Kidney (tissue), 14 donors: Measurements from ENCODE around the gene TXLNB. TPM values are rescaled to one million over a fixed set of nuclear protein-coding genes. Genes with fewer than 3 reads are reported as not detected.

ENCODE experiments used
- DNase-seq, 5 donors: peaks; one replicate each; pipeline ENCODE4 v3.0.0-alpha.2; 2013 to 2020
- FAIRE-seq: peaks from 2 replicates; lab custom pipeline; 2012; peaks lifted over from hg19 to GRCh38; lab: Jason Lieb, UNC
- H3K27ac ChIP-seq, 2 donors: one replicate each; pipeline ENCODE4 v1.7.0; 2013; ENCODE audit warnings: low read depth in 2 of 2, low read length in 2 of 2, inconsistent platforms in 1 of 2
- H3K27me3 ChIP-seq: one replicate; pipeline ENCODE4 v1.7.1; 2013; ENCODE audit warnings: low read length, inconsistent platforms; ENCODE audit not compliant: control insufficient read depth, insufficient read depth
- H3K36me3 ChIP-seq, 3 donors: one replicate each; pipeline versions ENCODE4 v1.7.0 to v1.7.1; 2013; ENCODE audit warnings: low read length in 3 of 3, control low read depth in 1 of 3, inconsistent platforms in 1 of 3; ENCODE audit not compliant: insufficient read depth in 3 of 3, control insufficient read depth in 2 of 3
- H3K4me1 ChIP-seq, 3 donors: one replicate each; pipeline versions ENCODE4 v1.7.0 to v1.7.1; 2013; ENCODE audit warnings: low read length in 3 of 3, inconsistent platforms in 1 of 3, low read depth in 1 of 3; ENCODE audit not compliant: control insufficient read depth in 2 of 3, insufficient read depth in 2 of 3
- H3K4me3 ChIP-seq, 3 donors: one replicate each; pipeline versions ENCODE4 v1.7.0 to v1.8.1; 2013; ENCODE audit warnings: low read length in 3 of 3, control low read depth in 1 of 3, inconsistent platforms in 1 of 3
- H3K9ac ChIP-seq, 3 donors: one replicate each; pipeline versions ENCODE4 v1.7.0 to v1.7.1; 2013; ENCODE audit warnings: low read length in 3 of 3, control low read depth in 1 of 3, inconsistent platforms in 1 of 3
- H3K9me3 ChIP-seq, 3 donors: one replicate each; pipeline versions ENCODE4 v1.7.0 to v1.7.1; 2013; ENCODE audit warnings: low read length in 3 of 3, control low read depth in 1 of 3, inconsistent platforms in 1 of 3; ENCODE audit not compliant: control insufficient read depth in 2 of 3, insufficient read depth in 1 of 3
- intact Hi-C: fragments of 100-400 bp; cut with DNase I; formaldehyde crosslinking; loops from one replicate; pipeline ENCODE4 v1.11.1; 2022
- polyA plus RNA-seq: library from polyadenylated mRNA; stranded (reverse); fragments of 350-450 nt; fragmentation: Illumina TruSeq; extraction: RNeasy Lipid Tissue Mini Kit (QIAGEN cat#74804); gene quantifications from one replicate; pipeline ENCODE4 v1.2.3, GENCODE V29; 2014; ENCODE audit warnings: low read depth, low replicate concordance; ENCODE audit not compliant: insufficient read depth
- total RNA-seq: library from RNA; stranded (reverse); fragmentation: NEBNext Ultra II Directional; extraction: Animal tissue kit (Norgen Biotek cat#: 25700); gene quantifications from one replicate; pipeline ENCODE4 v1.2.1, GENCODE V29; 2021
- TF ChIP-seq, protein P1 (sequence below): IDR thresholded peaks from 3 replicates; pipeline ENCODE4 v1.5.1; 2012; ENCODE audit warnings: mild to moderate bottlenecking, moderate library complexity, borderline replicate concordance; ENCODE audit not compliant: insufficient read depth; ENCODE audit errors: extremely low read depth
- donor health status: control.
- donor health status: control.
- donor health status: control.
- donor health status: control.
- donor health status: control.
- donor health status: DM: yes; HTN: yes; CAD: no.
- donor health status: Normal renal cell carcinoma (clear cell type).

Gene TXLNB
- total and polyA plus RNA-seq, 2 donors from 2014 or later: 0.13 to 0.66 TPM

DNA sequence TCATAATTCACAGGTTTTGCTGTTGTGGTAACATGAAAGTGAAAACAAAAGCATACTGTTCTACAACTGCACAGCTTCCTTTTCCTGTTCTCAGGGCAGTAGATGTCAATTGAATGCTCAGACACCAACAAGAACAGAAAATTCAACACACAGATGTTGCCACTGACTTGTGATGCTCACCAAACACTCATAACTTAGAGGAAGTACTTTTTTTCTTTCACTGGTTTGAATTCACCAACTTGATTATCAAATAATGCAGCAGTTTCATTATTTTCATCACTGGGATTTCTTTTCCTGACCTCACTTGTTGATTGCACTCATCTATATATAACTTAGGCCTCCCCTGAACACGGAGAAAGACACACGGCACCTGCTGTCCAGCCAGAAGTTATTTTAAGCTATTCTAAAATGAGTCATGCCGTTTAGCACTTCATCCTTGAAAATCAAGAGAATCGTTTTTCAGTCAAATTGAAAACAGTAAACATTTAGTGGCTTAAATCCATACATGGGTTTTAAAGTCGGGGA, 949 bp downstream of the TXLNB start:
- FAIRE-seq: no peak

DNA sequence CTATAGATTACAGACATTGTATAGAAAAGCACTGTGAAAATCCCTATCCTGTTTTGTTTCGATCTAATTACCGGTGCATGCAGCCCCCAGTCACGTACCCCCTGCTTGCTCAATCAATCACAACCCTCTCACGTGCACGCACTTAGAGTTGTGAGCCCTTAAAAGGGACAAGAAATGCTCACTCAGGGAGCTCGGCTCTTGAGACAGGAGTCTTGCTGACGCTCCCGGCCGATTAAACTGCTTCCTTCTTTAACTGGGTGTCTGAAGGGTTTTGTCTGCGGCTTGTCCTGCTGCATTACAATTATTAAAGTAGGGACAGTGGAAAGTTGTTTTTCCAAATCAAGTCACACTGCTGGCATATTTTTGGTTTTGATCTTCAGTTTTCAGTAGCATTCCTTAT, 2.6 kb downstream of the TXLNB start:
- DNase-seq (no peak), FAIRE-seq (no peak)
- Histone ChIP-seq H3K4me1 (peaks cover 0 to 6% (median 4%) of the 10 kb centered on the region in 3 donors), H3K9me3 (no peaks in the 10 kb centered on the region), H3K27ac (no peak overlapping the region), H3K4me3 (no peak overlapping the region), H3K9ac (no peak overlapping the region), H3K36me3 (no peaks in the 10 kb centered on the region), H3K27me3 (no peaks in the 10 kb centered on the region)
- intact Hi-C loops: no loop called here
- TF ChIP-seq, protein P1, sequence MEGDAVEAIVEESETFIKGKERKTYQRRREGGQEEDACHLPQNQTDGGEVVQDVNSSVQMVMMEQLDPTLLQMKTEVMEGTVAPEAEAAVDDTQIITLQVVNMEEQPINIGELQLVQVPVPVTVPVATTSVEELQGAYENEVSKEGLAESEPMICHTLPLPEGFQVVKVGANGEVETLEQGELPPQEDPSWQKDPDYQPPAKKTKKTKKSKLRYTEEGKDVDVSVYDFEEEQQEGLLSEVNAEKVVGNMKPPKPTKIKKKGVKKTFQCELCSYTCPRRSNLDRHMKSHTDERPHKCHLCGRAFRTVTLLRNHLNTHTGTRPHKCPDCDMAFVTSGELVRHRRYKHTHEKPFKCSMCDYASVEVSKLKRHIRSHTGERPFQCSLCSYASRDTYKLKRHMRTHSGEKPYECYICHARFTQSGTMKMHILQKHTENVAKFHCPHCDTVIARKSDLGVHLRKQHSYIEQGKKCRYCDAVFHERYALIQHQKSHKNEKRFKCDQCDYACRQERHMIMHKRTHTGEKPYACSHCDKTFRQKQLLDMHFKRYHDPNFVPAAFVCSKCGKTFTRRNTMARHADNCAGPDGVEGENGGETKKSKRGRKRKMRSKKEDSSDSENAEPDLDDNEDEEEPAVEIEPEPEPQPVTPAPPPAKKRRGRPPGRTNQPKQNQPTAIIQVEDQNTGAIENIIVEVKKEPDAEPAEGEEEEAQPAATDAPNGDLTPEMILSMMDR: no peak

More for the DNA sequence above, 949 bp downstream of the TXLNB start:
- H3K9ac ChIP-seq: no peak overlapping the region
- H3K27me3 ChIP-seq: no peaks in the 10 kb centered on the region
- peaks cover 0 to 6% (median 4%) of the 10 kb centered on the region in 3 donors for H3K4me1 ChIP-seq
- H3K4me3 ChIP-seq: no peak overlapping the region
- no peaks in the 10 kb centered on the region for H3K9me3 ChIP-seq
- intact Hi-C loops: no loop called here
- TF ChIP-seq, protein P1: no peak
- peak in 2 of 5 donors; percentile 39 to 60 for DNase-seq
- no peaks in the 10 kb centered on the region for H3K36me3 ChIP-seq
- H3K27ac ChIP-seq: peak overlapping the region in 1 of 2 donors; percentile 13

DNA sequence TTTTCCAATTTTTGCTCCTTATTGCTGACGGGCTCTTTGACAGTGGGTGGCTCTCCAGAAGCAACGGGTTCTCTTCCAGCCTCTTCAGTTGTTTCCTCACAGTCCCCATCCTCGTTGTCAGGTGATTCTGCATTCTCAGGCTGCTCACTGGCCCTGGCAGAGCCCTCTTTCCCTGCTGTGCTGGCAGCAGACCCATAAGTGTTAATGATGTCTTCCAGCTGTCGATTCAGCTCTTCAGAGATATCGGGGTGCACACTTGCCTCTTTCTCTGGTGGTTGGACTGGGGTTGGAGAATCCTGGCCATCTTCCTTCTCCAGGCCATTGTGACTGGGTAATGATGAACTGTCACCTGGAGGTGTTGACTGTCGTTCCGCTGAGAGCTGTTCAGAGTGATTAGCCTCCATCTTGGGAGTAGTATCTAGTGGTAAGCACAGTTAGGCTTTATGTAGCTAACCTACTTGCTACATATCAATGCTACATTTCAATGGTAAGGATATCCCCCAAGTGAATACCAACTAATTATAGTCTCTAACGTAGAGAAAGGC, 3.2 kb downstream of the TXLNB start:
- DNase-seq (no peak), FAIRE-seq (no peak)
- Histone ChIP-seq H3K4me3 (no peak overlapping the region), H3K27me3 (no peaks in the 10 kb centered on the region), H3K27ac (no peak overlapping the region), H3K9me3 (no peaks in the 10 kb centered on the region), H3K36me3 (no peaks in the 10 kb centered on the region), H3K9ac (no peak overlapping the region), H3K4me1 (peaks cover 0 to 6% (median 4%) of the 10 kb centered on the region in 3 donors)
- intact Hi-C loops: no loop called here
- TF ChIP-seq, protein P1: no peak
